Neural progenitor cell (in vitro differentiated cells): Measurements from ENCODE around the gene FFAR1.

ENCODE experiments used
- CTCF ChIP-seq: fragments of 200-600 bp; sonication (generic); IDR thresholded peaks from 2 replicates; pipeline ENCODE4 v1.5.1; 2017; ENCODE audit warnings: antibody characterized with exemption, mild to moderate bottlenecking
- EZH2 ChIP-seq: fragments of 200-600 bp; sonication (generic); IDR thresholded peaks from 2 replicates; pipeline ENCODE4 v1.6.1; 2017; ENCODE audit warnings: antibody characterized with exemption, mild to moderate bottlenecking, moderate library complexity

- TF ChIP-seq CTCF (no peak), EZH2 (no peak)
Observed at GRCh38 chr19:35303357-35303915, 44.3 kb upstream of the FFAR1 start.
